ENCODE results near the gene ENO1. TPM values are rescaled to one million over a fixed set of nuclear protein-coding genes. Genes with fewer than 3 reads are reported as not detected.

Gene ENO1
- total and polyA plus RNA-seq, 4 donors = 270 to 499 (median 380) TPM

- Histone ChIP-seq H3K9me3 (ENCODE audit: control insufficient read depth in 4 of 4, low read length in 3 of 4) (no peaks in the 10 kb centered on the region), H3K36me3 (ENCODE audit: control insufficient read depth in 4 of 4, insufficient read depth in 3 of 4, low read depth in 1 of 4, low read length in 3 of 4) (no peaks in the 10 kb centered on the region), H3K4me3 (ENCODE audit: low read depth in 1 of 3, low read length in 3 of 3) (peak overlapping the region in 2 of 3 donors; percentile 89 to 97), H3K9ac (ENCODE audit: low read depth in 1 of 2, low read length in 2 of 2) (peak overlapping the region; percentile 81 to 88), H3K27ac (ENCODE audit: low read depth in 1 of 2, low read length in 2 of 2) (peak overlapping the region; percentile 98), H3K27me3 (ENCODE audit: control insufficient read depth in 4 of 4, insufficient read depth in 4 of 4, low read length in 3 of 4) (no peaks in the 10 kb centered on the region), H3K4me1 (ENCODE audit: control insufficient read depth in 4 of 4, insufficient read depth in 4 of 4, low read length in 3 of 4) (peaks cover 0 to 32% (median 29%) of the 10 kb centered on the region in 4 donors)
- 12% methylated on average over 3 of the region's 3 CpGs for whole genome bisulfite sequencing
- no peak for TF ChIP-seq EGR1 (IDR thresholded peaks at IDR 0.05; ENCODE audit: low read depth in 2 of 2)
- TF ChIP-seq NR2F2 (IDR thresholded peaks at IDR 0.05) = no peak
- TF ChIP-seq HNF4G (IDR thresholded peaks at IDR 0.05) = no peak
- TF ChIP-seq, protein P1, sequence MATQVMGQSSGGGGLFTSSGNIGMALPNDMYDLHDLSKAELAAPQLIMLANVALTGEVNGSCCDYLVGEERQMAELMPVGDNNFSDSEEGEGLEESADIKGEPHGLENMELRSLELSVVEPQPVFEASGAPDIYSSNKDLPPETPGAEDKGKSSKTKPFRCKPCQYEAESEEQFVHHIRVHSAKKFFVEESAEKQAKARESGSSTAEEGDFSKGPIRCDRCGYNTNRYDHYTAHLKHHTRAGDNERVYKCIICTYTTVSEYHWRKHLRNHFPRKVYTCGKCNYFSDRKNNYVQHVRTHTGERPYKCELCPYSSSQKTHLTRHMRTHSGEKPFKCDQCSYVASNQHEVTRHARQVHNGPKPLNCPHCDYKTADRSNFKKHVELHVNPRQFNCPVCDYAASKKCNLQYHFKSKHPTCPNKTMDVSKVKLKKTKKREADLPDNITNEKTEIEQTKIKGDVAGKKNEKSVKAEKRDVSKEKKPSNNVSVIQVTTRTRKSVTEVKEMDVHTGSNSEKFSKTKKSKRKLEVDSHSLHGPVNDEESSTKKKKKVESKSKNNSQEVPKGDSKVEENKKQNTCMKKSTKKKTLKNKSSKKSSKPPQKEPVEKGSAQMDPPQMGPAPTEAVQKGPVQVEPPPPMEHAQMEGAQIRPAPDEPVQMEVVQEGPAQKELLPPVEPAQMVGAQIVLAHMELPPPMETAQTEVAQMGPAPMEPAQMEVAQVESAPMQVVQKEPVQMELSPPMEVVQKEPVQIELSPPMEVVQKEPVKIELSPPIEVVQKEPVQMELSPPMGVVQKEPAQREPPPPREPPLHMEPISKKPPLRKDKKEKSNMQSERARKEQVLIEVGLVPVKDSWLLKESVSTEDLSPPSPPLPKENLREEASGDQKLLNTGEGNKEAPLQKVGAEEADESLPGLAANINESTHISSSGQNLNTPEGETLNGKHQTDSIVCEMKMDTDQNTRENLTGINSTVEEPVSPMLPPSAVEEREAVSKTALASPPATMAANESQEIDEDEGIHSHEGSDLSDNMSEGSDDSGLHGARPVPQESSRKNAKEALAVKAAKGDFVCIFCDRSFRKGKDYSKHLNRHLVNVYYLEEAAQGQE (IDR thresholded peaks at IDR 0.05) = no peak
- TF ChIP-seq GABPA (IDR thresholded peaks at IDR 0.05 in 1 of 2, conservative IDR thresholded peaks at IDR 0.05 in 1 of 2) = no peak
- TF ChIP-seq RAD21 (IDR thresholded peaks at IDR 0.05) = no peak
- TF ChIP-seq TAF1 (conservative IDR thresholded peaks at IDR 0.05) = no peak
- no peak for TF ChIP-seq YY1 (IDR thresholded peaks at IDR 0.05)
- no peak for TF ChIP-seq JUND (IDR thresholded peaks at IDR 0.05)
- TF ChIP-seq, protein P2, sequence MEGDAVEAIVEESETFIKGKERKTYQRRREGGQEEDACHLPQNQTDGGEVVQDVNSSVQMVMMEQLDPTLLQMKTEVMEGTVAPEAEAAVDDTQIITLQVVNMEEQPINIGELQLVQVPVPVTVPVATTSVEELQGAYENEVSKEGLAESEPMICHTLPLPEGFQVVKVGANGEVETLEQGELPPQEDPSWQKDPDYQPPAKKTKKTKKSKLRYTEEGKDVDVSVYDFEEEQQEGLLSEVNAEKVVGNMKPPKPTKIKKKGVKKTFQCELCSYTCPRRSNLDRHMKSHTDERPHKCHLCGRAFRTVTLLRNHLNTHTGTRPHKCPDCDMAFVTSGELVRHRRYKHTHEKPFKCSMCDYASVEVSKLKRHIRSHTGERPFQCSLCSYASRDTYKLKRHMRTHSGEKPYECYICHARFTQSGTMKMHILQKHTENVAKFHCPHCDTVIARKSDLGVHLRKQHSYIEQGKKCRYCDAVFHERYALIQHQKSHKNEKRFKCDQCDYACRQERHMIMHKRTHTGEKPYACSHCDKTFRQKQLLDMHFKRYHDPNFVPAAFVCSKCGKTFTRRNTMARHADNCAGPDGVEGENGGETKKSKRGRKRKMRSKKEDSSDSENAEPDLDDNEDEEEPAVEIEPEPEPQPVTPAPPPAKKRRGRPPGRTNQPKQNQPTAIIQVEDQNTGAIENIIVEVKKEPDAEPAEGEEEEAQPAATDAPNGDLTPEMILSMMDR (IDR thresholded peaks at IDR 0.05; ENCODE audit: low read depth, low read length, missing input control) = no peak
- TF ChIP-seq ATF3 (IDR thresholded peaks at IDR 0.05) = no peak
- no peak for TF ChIP-seq FOXA2 (IDR thresholded peaks at IDR 0.05)
- TF ChIP-seq RXRA (IDR thresholded peaks at IDR 0.05) = no peak
- no peak for DNase-seq (ENCODE audit: low spot score)
Observed at GRCh38 chr1:8816264-8816663, 62.2 kb downstream of the ENO1 start.

DNA sequence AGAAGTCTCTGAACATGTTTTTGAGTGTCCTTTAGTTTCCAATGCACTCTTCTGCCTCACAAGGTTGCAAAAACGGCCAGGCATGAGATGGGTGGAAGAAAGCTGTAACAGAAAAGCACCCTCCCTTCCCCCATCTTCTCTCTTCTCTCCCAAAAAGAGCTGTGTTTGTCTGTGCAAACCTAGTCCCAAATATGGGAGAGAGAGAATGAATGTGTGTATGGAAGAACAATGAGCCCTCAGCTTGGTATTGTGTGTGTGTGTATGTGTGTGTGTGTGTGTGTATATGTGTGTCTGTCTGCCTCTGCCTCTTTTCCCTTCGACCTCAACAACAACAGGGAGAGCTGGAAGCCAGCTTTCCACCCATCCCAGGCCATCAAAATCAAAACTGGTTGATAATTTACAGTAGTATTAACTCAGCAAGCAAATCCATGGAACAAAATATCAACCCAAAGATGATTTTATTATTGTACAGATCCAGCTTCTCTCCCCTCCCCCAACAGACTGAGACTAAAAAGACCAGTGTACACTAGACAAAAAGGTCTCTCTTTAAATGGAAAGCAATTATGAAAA, 62.8 kb downstream of the ENO1 start:
- Histone ChIP-seq H3K4me3 (ENCODE audit: low read depth in 1 of 3, low read length in 3 of 3) (peak overlapping the region in 1 of 3 donors; percentile 12), H3K36me3 (ENCODE audit: control insufficient read depth in 4 of 4, insufficient read depth in 3 of 4, low read depth in 1 of 4, low read length in 3 of 4) (no peaks in the 10 kb centered on the region), H3K4me1 (ENCODE audit: control insufficient read depth in 4 of 4, insufficient read depth in 4 of 4, low read length in 3 of 4) (peaks cover 0 to 32% (median 29%) of the 10 kb centered on the region in 4 donors), H3K9ac (ENCODE audit: low read depth in 1 of 2, low read length in 2 of 2) (peak overlapping the region in 1 of 2 donors; percentile 88), H3K27me3 (ENCODE audit: control insufficient read depth in 4 of 4, insufficient read depth in 4 of 4, low read length in 3 of 4) (no peaks in the 10 kb centered on the region), H3K9me3 (ENCODE audit: control insufficient read depth in 4 of 4, low read length in 3 of 4) (no peaks in the 10 kb centered on the region), H3K27ac (ENCODE audit: low read depth in 1 of 2, low read length in 2 of 2) (peak overlapping the region; percentile 98)
- 9% methylated on average over 2 of the region's 2 CpGs for WGBS
- DNase-seq (ENCODE audit: low spot score) = no peak
- no peak for TF ChIP-seq HNF4G (IDR thresholded peaks at IDR 0.05)
- TF ChIP-seq NR2F2 (IDR thresholded peaks at IDR 0.05) = no peak
- TF ChIP-seq FOXA2 (IDR thresholded peaks at IDR 0.05) = no peak
- TF ChIP-seq, protein P2 (IDR thresholded peaks at IDR 0.05; ENCODE audit: low read depth, low read length, missing input control) = no peak
- TF ChIP-seq TAF1 (conservative IDR thresholded peaks at IDR 0.05) = no peak
- no peak for TF ChIP-seq FOXA1 (IDR thresholded peaks at IDR 0.05)
- TF ChIP-seq ZBTB33 (IDR thresholded peaks at IDR 0.05) = no peak
- no peak for TF ChIP-seq GABPA (IDR thresholded peaks at IDR 0.05 in 1 of 2, conservative IDR thresholded peaks at IDR 0.05 in 1 of 2)
- no peak for TF ChIP-seq RAD21 (IDR thresholded peaks at IDR 0.05)
- TF ChIP-seq ATF3 (IDR thresholded peaks at IDR 0.05) = no peak
- TF ChIP-seq SP1 (IDR thresholded peaks at IDR 0.05) = no peak
- no peak for TF ChIP-seq HNF4A (conservative IDR thresholded peaks at IDR 0.05)
- no peak for TF ChIP-seq EGR1 (IDR thresholded peaks at IDR 0.05; ENCODE audit: low read depth in 2 of 2)
- TF ChIP-seq RXRA (IDR thresholded peaks at IDR 0.05) = no peak
- TF ChIP-seq YY1 (IDR thresholded peaks at IDR 0.05) = no peak
- no peak for TF ChIP-seq MAX (IDR thresholded peaks at IDR 0.05)
